GM10266 (cell line): ENCODE data around the gene CDH13.

Experiments
- DNase-seq: peaks from one replicate; pipeline ENCODE4 v3.0.0; 2012; ENCODE audit errors: extremely low spot score
- TF ChIP-seq, protein P1 (sequence below): IDR thresholded peaks from 2 replicates; pipeline ENCODE4 v1.5.1; 2012; ENCODE audit warnings: mild to moderate bottlenecking, low read depth; ENCODE audit not compliant: control insufficient read depth, insufficient read depth; ENCODE audit errors: missing control alignments

Gene CDH13

DNA sequence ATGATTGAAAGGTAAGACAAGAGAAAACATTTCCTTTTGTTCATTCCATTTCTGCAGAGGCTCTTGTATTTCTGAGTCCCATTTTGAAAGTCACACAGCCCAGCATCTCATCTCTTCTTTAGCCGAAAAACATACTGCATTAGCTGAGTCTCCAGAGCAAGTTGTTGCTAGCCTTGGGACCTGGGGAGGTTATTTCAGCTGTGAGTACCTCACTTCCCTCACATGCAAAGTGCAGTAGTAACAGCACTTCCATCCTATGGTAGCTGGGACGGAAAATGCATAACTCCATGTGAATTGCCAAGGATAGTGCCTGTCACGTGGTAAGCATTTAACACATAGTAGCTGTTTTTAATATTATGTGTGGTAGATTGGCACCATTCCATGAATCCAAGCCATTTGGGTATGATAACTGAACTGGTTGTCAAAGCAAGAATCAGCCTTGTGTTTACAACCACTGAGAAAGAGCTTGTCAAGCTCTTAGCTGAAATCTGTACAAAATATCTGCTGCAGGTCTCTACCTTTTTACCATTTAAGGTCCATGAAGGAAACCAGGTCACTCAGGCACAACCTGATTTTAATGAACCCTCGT is 345.7 kb downstream of the CDH13 start:
- DNase-seq: no peak
- TF ChIP-seq, protein P1, sequence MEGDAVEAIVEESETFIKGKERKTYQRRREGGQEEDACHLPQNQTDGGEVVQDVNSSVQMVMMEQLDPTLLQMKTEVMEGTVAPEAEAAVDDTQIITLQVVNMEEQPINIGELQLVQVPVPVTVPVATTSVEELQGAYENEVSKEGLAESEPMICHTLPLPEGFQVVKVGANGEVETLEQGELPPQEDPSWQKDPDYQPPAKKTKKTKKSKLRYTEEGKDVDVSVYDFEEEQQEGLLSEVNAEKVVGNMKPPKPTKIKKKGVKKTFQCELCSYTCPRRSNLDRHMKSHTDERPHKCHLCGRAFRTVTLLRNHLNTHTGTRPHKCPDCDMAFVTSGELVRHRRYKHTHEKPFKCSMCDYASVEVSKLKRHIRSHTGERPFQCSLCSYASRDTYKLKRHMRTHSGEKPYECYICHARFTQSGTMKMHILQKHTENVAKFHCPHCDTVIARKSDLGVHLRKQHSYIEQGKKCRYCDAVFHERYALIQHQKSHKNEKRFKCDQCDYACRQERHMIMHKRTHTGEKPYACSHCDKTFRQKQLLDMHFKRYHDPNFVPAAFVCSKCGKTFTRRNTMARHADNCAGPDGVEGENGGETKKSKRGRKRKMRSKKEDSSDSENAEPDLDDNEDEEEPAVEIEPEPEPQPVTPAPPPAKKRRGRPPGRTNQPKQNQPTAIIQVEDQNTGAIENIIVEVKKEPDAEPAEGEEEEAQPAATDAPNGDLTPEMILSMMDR: no peak

DNA sequence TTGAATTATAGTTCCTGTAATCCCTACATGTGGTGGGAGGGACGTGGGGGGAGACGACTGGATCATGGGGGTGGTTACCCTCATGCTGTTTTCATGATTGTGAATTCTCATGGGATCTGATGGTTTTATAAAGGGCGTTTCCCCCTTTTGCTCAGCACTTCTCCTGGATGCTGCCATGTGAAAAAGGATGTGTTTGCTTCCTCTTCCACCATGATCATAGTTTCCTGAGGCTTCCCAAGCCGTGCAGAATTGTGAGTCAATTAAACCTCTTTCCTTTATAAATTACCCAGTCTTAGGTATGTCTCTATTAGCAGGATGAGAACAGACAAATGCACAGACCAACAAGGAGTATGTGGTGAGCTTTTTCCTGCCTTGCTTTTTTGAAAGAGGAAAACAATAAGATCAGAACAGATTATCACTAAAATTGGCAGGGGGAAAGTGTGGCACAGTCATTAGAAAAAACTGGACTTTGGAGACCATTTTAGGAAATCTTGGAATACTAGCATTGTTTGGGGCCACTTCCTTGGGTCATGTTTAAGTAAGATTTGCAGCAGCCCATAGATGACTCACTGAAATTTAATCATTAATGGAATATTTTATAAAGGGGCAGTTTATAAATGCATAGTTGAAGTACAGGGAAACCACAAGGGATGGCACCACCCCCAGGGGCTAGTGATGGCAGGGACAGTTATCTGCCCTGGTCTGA is 352.8 kb downstream of the CDH13 start:
- TF ChIP-seq, protein P1: no peak
- DNase-seq: no peak

DNA sequence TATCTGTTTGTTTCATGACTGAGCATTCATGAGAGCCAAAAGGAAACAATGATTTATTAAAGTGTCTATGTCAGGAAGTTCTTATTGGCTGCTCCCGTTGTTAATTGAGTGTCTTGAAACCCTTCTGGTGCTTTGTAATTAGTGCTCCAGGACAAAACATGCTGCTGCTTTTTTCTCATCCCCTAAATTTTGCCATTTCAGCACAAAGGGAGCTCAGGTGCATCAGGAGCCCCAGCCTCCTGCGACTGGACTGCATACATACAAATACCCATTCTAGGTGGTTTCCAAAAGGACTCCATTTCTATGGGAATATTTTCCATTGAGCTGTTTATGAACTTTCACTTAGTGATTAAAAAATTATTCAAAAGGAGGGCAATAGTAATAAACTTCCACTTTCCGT is 354.0 kb downstream of the CDH13 start:
- DNase-seq: no peak
- TF ChIP-seq, protein P1: no peak

DNA sequence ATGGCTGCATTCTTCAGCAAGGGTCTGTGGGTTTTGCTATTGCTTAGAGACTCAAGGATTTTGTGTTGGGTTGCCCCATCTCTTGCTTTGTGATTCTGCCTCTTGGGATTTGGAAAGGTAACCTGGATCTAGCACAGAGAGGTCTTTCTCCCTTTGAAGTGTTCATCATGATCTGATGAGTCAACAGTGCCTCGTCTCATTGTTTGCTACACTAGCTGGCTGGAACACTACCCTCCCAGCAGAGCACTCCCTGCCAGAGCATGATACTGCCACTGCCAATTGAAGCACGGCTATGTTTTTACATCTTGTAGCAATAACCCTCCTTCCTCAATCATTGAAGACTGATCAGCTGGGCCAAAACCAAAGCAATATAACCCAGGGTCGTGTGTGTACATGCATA is 361.0 kb downstream of the CDH13 start:
- no peak for DNase-seq

DNA sequence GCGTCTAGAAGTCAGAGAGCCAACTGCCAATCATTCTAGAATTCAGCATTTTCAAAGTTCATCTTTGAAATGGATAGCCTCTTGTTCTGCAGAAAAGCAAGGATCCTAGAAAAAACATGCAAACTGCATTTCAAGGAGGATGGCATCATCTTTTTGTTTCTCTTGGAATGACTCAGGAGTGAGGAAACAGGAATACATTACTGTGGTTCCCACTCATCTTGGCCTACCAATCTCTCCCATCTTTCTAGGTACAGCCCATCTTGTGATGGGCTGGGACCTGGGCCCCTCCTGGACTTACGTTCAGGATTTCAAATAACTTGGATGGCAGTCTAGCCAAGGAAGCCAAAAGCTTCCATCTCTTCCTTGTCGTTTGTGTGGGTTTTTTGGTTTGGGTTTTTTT is 363.4 kb downstream of the CDH13 start:
- DNase-seq: no peak
- TF ChIP-seq, protein P1: no peak

More for the DNA sequence above, 361.0 kb downstream of the CDH13 start:
- TF ChIP-seq, protein P1: no peak

DNA sequence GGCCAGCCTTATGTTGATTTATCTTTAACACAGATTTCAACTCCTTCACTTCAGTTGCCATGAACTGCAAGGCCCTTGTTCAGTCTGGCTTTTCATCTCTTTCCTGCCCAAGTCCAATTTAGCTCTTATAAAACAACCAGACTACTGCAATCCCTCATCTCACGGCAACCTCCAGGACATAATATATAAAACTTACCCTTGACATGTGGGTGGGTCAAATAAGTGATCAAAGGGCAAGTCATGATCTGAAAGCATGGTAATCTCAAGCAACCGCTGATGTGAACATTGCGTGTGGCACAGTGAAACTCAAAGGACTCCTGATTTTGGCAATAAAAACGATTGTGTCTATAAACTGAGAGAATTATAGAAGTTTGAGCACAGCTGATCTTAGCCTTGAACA is 364.6 kb downstream of the CDH13 start:
- TF ChIP-seq, protein P1: no peak
- DNase-seq: no peak

DNA sequence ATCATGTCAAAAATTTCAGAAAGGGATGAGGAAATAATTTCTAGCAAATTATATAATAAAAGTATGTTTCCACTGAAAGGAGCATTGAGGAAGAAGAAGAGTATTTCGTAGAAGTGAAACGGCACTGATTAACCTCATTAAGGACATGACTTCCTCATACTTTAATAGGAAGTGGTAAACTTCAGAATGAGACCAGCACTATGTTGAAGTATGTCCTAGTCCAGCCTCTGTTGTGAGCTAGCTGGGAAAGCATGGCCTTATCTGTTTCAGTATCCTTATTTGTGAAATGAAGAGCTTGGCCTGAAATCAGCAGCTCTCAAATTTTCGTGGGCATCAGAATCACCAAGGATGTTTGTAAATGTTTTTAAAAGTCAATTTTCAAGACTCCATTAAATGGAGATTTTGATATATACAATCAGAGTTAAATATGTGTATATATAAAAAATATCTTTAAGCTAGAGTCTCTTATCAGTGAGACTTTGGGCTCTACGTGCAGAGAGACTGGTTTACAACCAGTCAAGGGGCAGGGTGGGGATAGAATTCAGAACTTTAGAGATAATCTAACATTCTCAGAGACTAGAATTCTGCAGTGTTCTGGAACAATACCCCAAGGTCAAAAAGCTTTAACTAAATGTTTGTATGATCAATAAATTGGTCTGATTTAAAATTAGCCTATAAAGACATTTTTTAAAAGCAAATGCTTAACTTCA is 365.4 kb downstream of the CDH13 start:
- TF ChIP-seq, protein P1: no peak
- DNase-seq: no peak
